OCI-LY3 (cell line): ENCODE data around the gene ATRN.

ENCODE experiments used
- EZH2phosphoT487 ChIP-seq: fragments of 200-600 bp; shearing (Covaris generic); IDR thresholded peaks from 2 replicates; pipeline ENCODE4 v1.6.1; 2018; ENCODE audit warnings: antibody characterized with exemption, mixed run types, low read depth
- TF ChIP-seq, protein P1 (sequence below): fragments of 200-600, 300-600 bp; sonication (generic); IDR thresholded peaks from 2 replicates; pipeline ENCODE4 v1.5.1; 2014; ENCODE audit warnings: antibody characterized with exemption, low read length, low read depth

DNA sequence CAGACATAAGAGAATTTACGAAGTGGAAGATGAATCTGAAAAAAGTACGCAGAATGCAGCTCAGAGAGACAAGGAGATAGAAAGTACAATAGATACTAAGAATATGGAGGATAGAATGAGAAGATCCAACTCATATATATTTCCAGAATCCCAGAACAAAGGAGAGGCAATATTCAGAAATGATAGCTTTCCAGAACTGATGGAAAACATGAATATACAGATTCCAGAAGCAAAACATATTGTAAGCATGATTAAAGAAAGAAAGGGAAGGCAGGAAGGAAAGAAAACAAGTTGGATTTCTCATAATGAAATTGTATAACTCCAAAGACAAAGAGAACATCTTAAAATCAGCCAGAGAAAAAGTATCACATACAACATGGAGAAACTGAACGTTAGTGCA, 169.4 kb downstream of the ATRN start:
- TF ChIP-seq, protein P1, sequence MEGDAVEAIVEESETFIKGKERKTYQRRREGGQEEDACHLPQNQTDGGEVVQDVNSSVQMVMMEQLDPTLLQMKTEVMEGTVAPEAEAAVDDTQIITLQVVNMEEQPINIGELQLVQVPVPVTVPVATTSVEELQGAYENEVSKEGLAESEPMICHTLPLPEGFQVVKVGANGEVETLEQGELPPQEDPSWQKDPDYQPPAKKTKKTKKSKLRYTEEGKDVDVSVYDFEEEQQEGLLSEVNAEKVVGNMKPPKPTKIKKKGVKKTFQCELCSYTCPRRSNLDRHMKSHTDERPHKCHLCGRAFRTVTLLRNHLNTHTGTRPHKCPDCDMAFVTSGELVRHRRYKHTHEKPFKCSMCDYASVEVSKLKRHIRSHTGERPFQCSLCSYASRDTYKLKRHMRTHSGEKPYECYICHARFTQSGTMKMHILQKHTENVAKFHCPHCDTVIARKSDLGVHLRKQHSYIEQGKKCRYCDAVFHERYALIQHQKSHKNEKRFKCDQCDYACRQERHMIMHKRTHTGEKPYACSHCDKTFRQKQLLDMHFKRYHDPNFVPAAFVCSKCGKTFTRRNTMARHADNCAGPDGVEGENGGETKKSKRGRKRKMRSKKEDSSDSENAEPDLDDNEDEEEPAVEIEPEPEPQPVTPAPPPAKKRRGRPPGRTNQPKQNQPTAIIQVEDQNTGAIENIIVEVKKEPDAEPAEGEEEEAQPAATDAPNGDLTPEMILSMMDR, result no peak
- no peak for TF ChIP-seq EZH2phosphoT487
